Body of pancreas (tissue), 4 donors: ENCODE data around the gene BRF1. TPM values are rescaled to one million over a fixed set of nuclear protein-coding genes. Genes with fewer than 3 reads are reported as not detected.

ENCODE experiments used
- ATAC-seq: fragments of 150-250 bp; one replicate; pipeline ENCODE4 v1.9.1; 2016
- DNase-seq, 4 donors: peaks; one replicate each; pipeline ENCODE4 v3.0.0-alpha.2; 2019
- H3K27ac ChIP-seq, 4 donors: fragments of 200-600 bp; sonication (generic); 1 replicate in 3 of 4; 2 replicates in 1 of 4; pipeline versions ENCODE4 v1.5.1 to v1.6.1; 2016 to 2019; ENCODE audit warnings: mild to moderate bottlenecking in 1 of 4, mixed read lengths in 1 of 4, moderate library complexity in 1 of 4
- H3K27me3 ChIP-seq, 2 donors: fragments of 200-600 bp; sonication (generic); one replicate each; pipeline ENCODE4 v1.6.0; 2016; ENCODE audit warnings: mild to moderate bottlenecking in 1 of 2
- H3K36me3 ChIP-seq, 2 donors: fragments of 200-600 bp; sonication (generic); replicated peaks in 1 of 2; 2 replicates each; pipeline ENCODE4 v1.5.1; 2016; ENCODE audit warnings: low read depth in 2 of 2; ENCODE audit not compliant: insufficient read depth in 1 of 2
- H3K4me1 ChIP-seq: fragments of 200-600 bp; sonication (generic); one replicate; pipeline ENCODE4 v1.6.0; 2016
- H3K4me3 ChIP-seq, 2 donors: fragments of 200-600 bp; sonication (generic); 1 replicate in 1 of 2; 2 replicates in 1 of 2; pipeline ENCODE4 v1.5.1; 2016 to 2019
- H3K9me3 ChIP-seq, 3 donors: fragments of 200-600 bp; sonication (generic); 1 replicate in 2 of 3; 2 replicates in 1 of 3; pipeline ENCODE4 v1.5.1; 2016
- CTCF ChIP-seq, 7 experiments: fragments of 450-650 bp in 4 of 7; fragments of 200-600 bp in 3 of 7; sonication (generic) in 3 of 7; IDR thresholded peaks; one replicate each; pipeline ENCODE4 v1.5.1; 2016 to 2019; ENCODE audit warnings: antibody characterized with exemption in 7 of 7
- POLR2A ChIP-seq, 3 donors: fragments of 450-650 bp; IDR thresholded peaks; one replicate each; pipeline ENCODE4 v1.6.1; 2016; ENCODE audit warnings: antibody characterized with exemption in 3 of 3, mild to moderate bottlenecking in 2 of 3
- WGBS, 2 donors: methylation state at CpG; one replicate each; pipeline ENCODE4 v1.1.5; 2017; 5-methylcytosine and 5-hydroxymethylcytosine counted together
- intact Hi-C: fragments of 100-400 bp; cut with DNase I; formaldehyde crosslinking; loops from one replicate; pipeline ENCODE4 v1.15.1; 2023
- total RNA-seq, 2 donors: library from RNA; depleted of rRNA; stranded (reverse); fragments of >200 nt; gene quantifications; one replicate each; pipeline ENCODE4 v1.1.0, GENCODE V29; 2016

Gene BRF1
- total RNA-seq, 2 donors from 2014 or later: 54.5 to 86.7 TPM

- TF ChIP-seq CTCF (IDR thresholded peaks at IDR 0.05) (no peak), POLR2A (IDR thresholded peaks at IDR 0.05) (no peak)
- DNase-seq (peak; percentile 66 to 80 (median 79)), ATAC-seq (peak; percentile 80)
- Histone ChIP-seq H3K27ac (peak overlapping the region; percentile 26 to 69 (median 47)), H3K27me3 (no peaks in the 10 kb centered on the region), H3K4me1 (peaks cover 14% of the 10 kb centered on the region), H3K36me3 (no peaks in the 10 kb centered on the region), H3K4me3 (no peak overlapping the region), H3K9me3 (no peaks in the 10 kb centered on the region)
- intact Hi-C loops: no loop called here
- WGBS, 2 donors: 18 to 23% methylated on average over 7 of the region's 7 CpGs
Observed at GRCh38 chr14:105258846-105259245, 42.0 kb downstream of the BRF1 start.

- Histone ChIP-seq H3K4me3 (no peak overlapping the region), H3K27me3 (no peaks in the 10 kb centered on the region), H3K36me3 (no peaks in the 10 kb centered on the region), H3K4me1 (peaks cover 14% of the 10 kb centered on the region), H3K9me3 (no peaks in the 10 kb centered on the region), H3K27ac (no peak overlapping the region)
- no peak for DNase-seq
- 94 to 98% methylated on average over 10 to 14 of the region's 15 CpGs for WGBS, 2 donors
- no peak for TF ChIP-seq POLR2A (IDR thresholded peaks at IDR 0.05)
- TF ChIP-seq CTCF (IDR thresholded peaks at IDR 0.05): no peak
- intact Hi-C loops: no loop called here
- ATAC-seq: no peak
Observed at GRCh38 chr14:105257464-105257863, 43.3 kb downstream of the BRF1 start.

GRCh38 chr14:105256292-105256960 lies 44.4 kb downstream of the BRF1 start:
- TF ChIP-seq CTCF (IDR thresholded peaks at IDR 0.05): no peak
- peaks cover 14% of the 10 kb centered on the region for H3K4me1 ChIP-seq
- no peaks in the 10 kb centered on the region for H3K9me3 ChIP-seq
- ATAC-seq (no peak), DNase-seq (no peak)
- no peaks in the 10 kb centered on the region for H3K27me3 ChIP-seq
- intact Hi-C loops: no loop called here
- WGBS, 2 donors: 95 to 98% methylated on average over 7 to 17 of the region's 19 CpGs
- H3K4me3 ChIP-seq: no peak overlapping the region
- H3K27ac ChIP-seq: no peak overlapping the region
- no peaks in the 10 kb centered on the region for H3K36me3 ChIP-seq

GRCh38 chr14:105255021-105255507 lies 45.7 kb downstream of the BRF1 start:
- Histone ChIP-seq H3K27me3 (no peaks in the 10 kb centered on the region), H3K4me1 (peaks cover 14% of the 10 kb centered on the region), H3K9me3 (no peaks in the 10 kb centered on the region), H3K4me3 (no peak overlapping the region), H3K36me3 (no peaks in the 10 kb centered on the region), H3K27ac (no peak overlapping the region)
- intact Hi-C loops: no loop called here
- 79 to 88% methylated on average over 4 to 6 of the region's 6 CpGs for WGBS, 2 donors
- TF ChIP-seq POLR2A (IDR thresholded peaks at IDR 0.05) (no peak), CTCF (IDR thresholded peaks at IDR 0.05) (no peak)
- ATAC-seq: no peak
- DNase-seq: no peak

- DNase-seq (no peak), ATAC-seq (no peak)
- peaks cover under 1% of the 10 kb centered on the region for H3K4me1 ChIP-seq
- 94 to 95% methylated on average over 6 to 9 of the region's 9 CpGs for WGBS, 2 donors
- intact Hi-C loops: no loop called here
- no peaks in the 10 kb centered on the region for H3K27me3 ChIP-seq
- no peak for TF ChIP-seq CTCF (IDR thresholded peaks at IDR 0.05)
- TF ChIP-seq POLR2A (IDR thresholded peaks at IDR 0.05): no peak
- H3K9me3 ChIP-seq: no peaks in the 10 kb centered on the region
- no peak overlapping the region for H3K4me3 ChIP-seq
- H3K27ac ChIP-seq: no peak overlapping the region
- no peaks in the 10 kb centered on the region for H3K36me3 ChIP-seq
Observed at GRCh38 chr14:105253329-105253682, 47.5 kb downstream of the BRF1 start.
